Fibroblast of lung (primary cell): Measurements from ENCODE around the gene ZMAT2.
"Not testable (repeated sequence)": the region's sequence is repeated elsewhere in the genome, so short reads cannot be mapped to it uniquely, and the experiment has no call there.

ENCODE experiments used
- EZH2 ChIP-seq: IDR thresholded peaks from 2 replicates; pipeline ENCODE4 v1.5.1; 2012; ENCODE audit warnings: low read length, control low read depth, mild to moderate bottlenecking; ENCODE audit errors: missing control alignments
- TF ChIP-seq, protein P1 (sequence below), 2 donors: IDR thresholded peaks in 1 of 2; conservative IDR thresholded peaks in 1 of 2; 1 replicate in 1 of 2; 2 replicates in 1 of 2; pipeline ENCODE4 v1.5.1; 2011 to 2012; ENCODE audit warnings: low read length in 2 of 2, control low read depth in 1 of 2, inconsistent platforms in 1 of 2, low read depth in 1 of 2, mild to moderate bottlenecking in 1 of 2

DNA sequence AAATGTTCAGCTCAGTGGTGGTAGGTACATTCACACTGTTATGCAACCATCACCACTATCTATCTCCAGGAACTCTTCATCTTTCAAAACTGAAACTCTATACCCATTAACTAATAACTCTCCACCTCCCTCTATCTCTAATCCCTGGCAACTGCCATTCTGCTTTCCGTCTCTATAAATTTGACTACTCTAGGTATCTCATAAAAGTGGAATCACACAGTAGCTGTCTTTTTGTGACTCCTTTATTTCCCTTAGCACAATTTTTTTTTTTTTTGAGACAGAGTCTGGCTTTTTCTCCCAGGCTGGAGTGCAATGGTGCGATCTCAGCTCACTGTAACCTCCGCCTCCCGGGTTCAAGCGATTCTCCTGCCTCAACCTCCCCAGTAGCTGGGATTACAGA is 21.1 kb downstream of the ZMAT2 start:
- TF ChIP-seq, protein P1, sequence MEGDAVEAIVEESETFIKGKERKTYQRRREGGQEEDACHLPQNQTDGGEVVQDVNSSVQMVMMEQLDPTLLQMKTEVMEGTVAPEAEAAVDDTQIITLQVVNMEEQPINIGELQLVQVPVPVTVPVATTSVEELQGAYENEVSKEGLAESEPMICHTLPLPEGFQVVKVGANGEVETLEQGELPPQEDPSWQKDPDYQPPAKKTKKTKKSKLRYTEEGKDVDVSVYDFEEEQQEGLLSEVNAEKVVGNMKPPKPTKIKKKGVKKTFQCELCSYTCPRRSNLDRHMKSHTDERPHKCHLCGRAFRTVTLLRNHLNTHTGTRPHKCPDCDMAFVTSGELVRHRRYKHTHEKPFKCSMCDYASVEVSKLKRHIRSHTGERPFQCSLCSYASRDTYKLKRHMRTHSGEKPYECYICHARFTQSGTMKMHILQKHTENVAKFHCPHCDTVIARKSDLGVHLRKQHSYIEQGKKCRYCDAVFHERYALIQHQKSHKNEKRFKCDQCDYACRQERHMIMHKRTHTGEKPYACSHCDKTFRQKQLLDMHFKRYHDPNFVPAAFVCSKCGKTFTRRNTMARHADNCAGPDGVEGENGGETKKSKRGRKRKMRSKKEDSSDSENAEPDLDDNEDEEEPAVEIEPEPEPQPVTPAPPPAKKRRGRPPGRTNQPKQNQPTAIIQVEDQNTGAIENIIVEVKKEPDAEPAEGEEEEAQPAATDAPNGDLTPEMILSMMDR (conservative IDR thresholded peaks at IDR 0.05 in 1 of 2, IDR thresholded peaks at IDR 0.05 in 1 of 2; ENCODE audit: low read depth in 1 of 2, low read length in 2 of 2): not testable (repeated sequence)
- not testable (repeated sequence) for TF ChIP-seq EZH2
